Tongue (tissue), 2 donors: Measurements from ENCODE around the gene MRAS. TPM values are rescaled to one million over a fixed set of nuclear protein-coding genes. Genes with fewer than 3 reads are reported as not detected.
"Not testable (repeated sequence)": the region's sequence is repeated elsewhere in the genome, so short reads cannot be mapped to it uniquely, and the experiment has no call there.

Experiments
- DNase-seq: peaks from one replicate; pipeline ENCODE4 v3.0.0-alpha.2; 2015
- total RNA-seq: library from RNA; depleted of rRNA; stranded (reverse); fragments of >200 nt; gene quantifications from one replicate; pipeline ENCODE4 v1.2.3, GENCODE V29; 2014

The MRAS gene
- total RNA-seq, 1 donor from 2014 or later = 43.0 TPM

GRCh38 chr3:138445236-138445635 lies 96.9 kb downstream of the MRAS start:
- no peak for DNase-seq

- no peak for DNase-seq
These were observed 97.3 kb downstream of the MRAS start for GRCh38 chr3:138445654-138446053.

GRCh38 chr3:138448631-138449030 lies 100.3 kb downstream of the MRAS start:
- DNase-seq = no peak

- DNase-seq = no peak
These were observed 101.1 kb downstream of the MRAS start for GRCh38 chr3:138449490-138449889.

- no peak for DNase-seq
These were observed 101.8 kb downstream of the MRAS start for GRCh38 chr3:138450181-138450580.

- DNase-seq = no peak
These were observed 102.5 kb downstream of the MRAS start for GRCh38 chr3:138450704-138451424.

- DNase-seq = no peak
These were observed 103.3 kb downstream of the MRAS start for GRCh38 chr3:138451595-138452162.

GRCh38 chr3:138452436-138452835 lies 104.1 kb downstream of the MRAS start:
- no peak for DNase-seq

- not testable (repeated sequence) for DNase-seq
These were observed 105.6 kb downstream of the MRAS start for GRCh38 chr3:138453940-138454339.

Other genes with a start within 250 kb of the MRAS start
- 24.7 TPM for gene DZIP1L, start 233.0 kb upstream of the MRAS start, total RNA-seq
- not detected for gene A4GNT, start 216.2 kb upstream of the MRAS start, total RNA-seq
- 16.5 TPM for gene DBR1, start 173.7 kb upstream of the MRAS start, total RNA-seq
- gene ARMC8, start 161.3 kb upstream of the MRAS start, total RNA-seq = 65.9 TPM
- gene NME9, start 18.7 kb upstream of the MRAS start, total RNA-seq = 0.72 TPM
- gene ESYT3, start 86.0 kb downstream of the MRAS start, total RNA-seq = 5.8 TPM
- 57.7 TPM for gene CEP70, start 245.7 kb downstream of the MRAS start, total RNA-seq